Upper lobe of right lung (tissue), 1 donor: ENCODE measurements around the gene TMEM219. TPM values are rescaled to one million over a fixed set of nuclear protein-coding genes. Genes with fewer than 3 reads are reported as not detected.
A peak's percentile ranks its signal among the peaks of the same experiment; 100 is the strongest.
"Not testable (repeated sequence)": the region's sequence is repeated elsewhere in the genome, so short reads cannot be mapped to it uniquely, and the experiment has no call there.

Experiments used
- ATAC-seq: fragments of 200-7000 bp; cut with Tn5 transposase; one replicate; pipeline ENCODE4 v1.9.1; 2020; ENCODE audit warnings: mild to moderate bottlenecking, moderate library complexity
- DNase-seq: peaks from one replicate; pipeline ENCODE4 v3.0.0-alpha.2; 2020
- H3K27ac ChIP-seq: fragments of 200-600 bp; one replicate; pipeline ENCODE4 v1.8.0; 2022
- H3K27me3 ChIP-seq: fragments of 200-600 bp; one replicate; pipeline ENCODE4 v1.8.0; 2022; ENCODE audit warnings: mild to moderate bottlenecking
- H3K36me3 ChIP-seq: fragments of 200-600 bp; one replicate; pipeline ENCODE4 v1.8.0; 2022
- H3K4me1 ChIP-seq: fragments of 200-600 bp; one replicate; pipeline ENCODE4 v1.8.0; 2022
- H3K4me3 ChIP-seq: fragments of 200-600 bp; one replicate; pipeline ENCODE4 v1.8.0; 2022; ENCODE audit warnings: mild to moderate bottlenecking
- H3K9me3 ChIP-seq: fragments of 200-600 bp; one replicate; pipeline ENCODE4 v1.8.0; 2022
- intact Hi-C: fragments of 100-400 bp; cut with DNase I; formaldehyde crosslinking; loops from one replicate; pipeline ENCODE4 v1.11.0; 2022
- total RNA-seq: library from RNA; stranded (reverse); fragmentation: NEBNext Ultra II Directional; extraction: Animal tissue kit (Norgen Biotek cat#: 25700); gene quantifications from one replicate; pipeline ENCODE4 v1.2.1, GENCODE V29; 2021
- TF ChIP-seq, protein P1 (sequence below): fragments of 200-600 bp; IDR thresholded peaks from one replicate; pipeline ENCODE4 v1.8.0; 2022; ENCODE audit warnings: antibody characterized with exemption
- donor health status: DM: no; HTN: yes; CAD: no; lungs with severe emphysema.

The TMEM219 gene
- total RNA-seq, 1 donor from 2014 or later = 133 TPM

DNA sequence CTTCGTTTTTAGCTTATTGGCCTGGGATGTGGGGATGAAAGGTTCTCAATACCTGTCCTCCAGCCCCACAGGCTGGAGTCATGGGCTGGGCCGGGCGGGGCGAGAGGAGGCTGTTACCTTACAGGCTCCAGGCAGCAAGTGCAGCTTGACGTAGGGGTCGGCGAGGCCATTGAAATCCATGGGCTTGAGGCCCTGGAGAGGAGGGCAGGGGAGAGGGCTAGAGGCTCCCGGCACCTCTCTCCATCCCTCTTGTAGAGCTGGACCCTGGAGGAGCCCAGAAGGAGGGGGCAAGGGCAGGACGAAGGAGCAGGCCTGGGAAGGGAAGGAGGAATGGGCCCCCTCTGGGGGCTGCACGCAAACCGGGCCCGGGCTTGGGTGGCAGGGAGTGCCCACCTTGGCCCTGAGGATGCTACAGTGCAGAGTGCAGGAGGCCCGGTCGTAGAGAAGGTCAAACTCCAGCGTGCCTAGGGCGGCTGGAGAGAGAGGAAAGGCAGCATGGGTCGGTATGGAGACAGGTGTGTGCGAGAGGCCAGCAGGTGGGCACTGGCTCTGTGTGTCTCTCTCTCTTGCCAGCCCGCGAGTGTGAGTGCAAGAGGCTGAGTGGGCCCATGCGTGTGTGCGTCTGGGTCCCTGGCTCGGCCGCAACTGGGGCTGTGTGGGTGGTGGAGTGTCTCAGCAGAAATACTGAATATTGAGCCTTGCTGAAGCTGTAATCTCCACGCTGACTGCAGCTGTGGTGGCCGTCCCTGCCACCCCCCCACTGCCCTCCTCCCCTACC is 47.4 kb downstream of the TMEM219 start:
- DNase-seq = no peak
- ATAC-seq = no peak

DNA sequence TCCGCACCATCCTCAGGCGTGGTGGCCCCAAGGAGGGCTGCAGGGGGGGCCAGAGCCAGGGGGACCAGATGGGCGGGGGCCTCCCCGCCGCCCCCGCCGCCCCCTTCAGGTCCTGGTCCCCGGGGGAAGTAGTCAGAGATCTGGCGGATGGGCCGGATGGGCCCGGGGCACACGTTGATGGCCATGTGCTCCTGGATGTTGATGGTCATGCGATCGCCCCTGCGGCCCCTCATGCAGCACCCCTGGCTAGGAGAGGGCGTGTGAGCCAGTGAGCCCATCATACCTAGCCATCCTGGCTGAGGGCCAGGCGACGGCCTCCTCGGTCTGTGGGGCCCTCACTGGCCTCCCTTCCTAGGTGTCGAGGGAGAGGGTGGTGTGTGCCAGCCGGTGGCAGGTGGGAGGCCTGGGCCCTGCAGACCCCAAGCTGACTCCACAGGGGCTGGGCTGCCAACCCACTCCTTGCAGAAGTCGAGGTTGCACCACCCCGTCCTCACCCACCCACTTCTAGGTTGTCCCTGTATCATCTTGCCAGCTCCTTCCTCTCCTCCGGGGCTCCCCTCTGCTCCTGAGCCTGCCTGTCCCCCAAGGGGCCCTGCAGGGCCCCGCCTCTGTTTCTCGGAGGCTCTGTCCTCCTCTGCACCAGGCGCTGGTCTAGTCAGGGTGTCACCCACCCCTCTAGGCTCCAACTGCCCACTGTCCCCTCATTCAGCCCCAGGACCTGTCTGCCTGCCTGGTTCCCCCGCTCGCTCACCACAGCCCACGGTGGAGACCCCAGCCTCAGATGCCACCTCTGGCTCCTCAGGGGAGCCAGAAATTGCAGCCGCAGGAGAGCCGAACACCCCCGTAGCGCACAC is 48.3 kb downstream of the TMEM219 start:
- peaks cover 5% of the 10 kb centered on the region for H3K4me1 ChIP-seq
- intact Hi-C loops = loop anchor here (10.0 kb wide), 2 partner anchors 155 to 315 kb away; no protein-coding TSS in a partner anchor
- ATAC-seq (no peak), DNase-seq (no peak)
- no peaks in the 10 kb centered on the region for H3K36me3 ChIP-seq
- no peak overlapping the region for H3K27ac ChIP-seq
- H3K4me3 ChIP-seq = peak overlapping the region; percentile 34
- H3K27me3 ChIP-seq = peaks cover 42% of the 10 kb centered on the region
- no peaks in the 10 kb centered on the region for H3K9me3 ChIP-seq
- TF ChIP-seq, protein P1, sequence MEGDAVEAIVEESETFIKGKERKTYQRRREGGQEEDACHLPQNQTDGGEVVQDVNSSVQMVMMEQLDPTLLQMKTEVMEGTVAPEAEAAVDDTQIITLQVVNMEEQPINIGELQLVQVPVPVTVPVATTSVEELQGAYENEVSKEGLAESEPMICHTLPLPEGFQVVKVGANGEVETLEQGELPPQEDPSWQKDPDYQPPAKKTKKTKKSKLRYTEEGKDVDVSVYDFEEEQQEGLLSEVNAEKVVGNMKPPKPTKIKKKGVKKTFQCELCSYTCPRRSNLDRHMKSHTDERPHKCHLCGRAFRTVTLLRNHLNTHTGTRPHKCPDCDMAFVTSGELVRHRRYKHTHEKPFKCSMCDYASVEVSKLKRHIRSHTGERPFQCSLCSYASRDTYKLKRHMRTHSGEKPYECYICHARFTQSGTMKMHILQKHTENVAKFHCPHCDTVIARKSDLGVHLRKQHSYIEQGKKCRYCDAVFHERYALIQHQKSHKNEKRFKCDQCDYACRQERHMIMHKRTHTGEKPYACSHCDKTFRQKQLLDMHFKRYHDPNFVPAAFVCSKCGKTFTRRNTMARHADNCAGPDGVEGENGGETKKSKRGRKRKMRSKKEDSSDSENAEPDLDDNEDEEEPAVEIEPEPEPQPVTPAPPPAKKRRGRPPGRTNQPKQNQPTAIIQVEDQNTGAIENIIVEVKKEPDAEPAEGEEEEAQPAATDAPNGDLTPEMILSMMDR = no peak

More for the DNA sequence above, 47.4 kb downstream of the TMEM219 start:
- Histone ChIP-seq H3K27me3 (peaks cover 42% of the 10 kb centered on the region), H3K4me3 (no peak overlapping the region), H3K27ac (no peak overlapping the region), H3K36me3 (no peaks in the 10 kb centered on the region), H3K9me3 (no peaks in the 10 kb centered on the region), H3K4me1 (peaks cover 5% of the 10 kb centered on the region)
- TF ChIP-seq, protein P1 = no peak
- intact Hi-C loops = loop anchor here (10.0 kb wide), 1 partner anchor 154 kb away; no protein-coding TSS in a partner anchor

DNA sequence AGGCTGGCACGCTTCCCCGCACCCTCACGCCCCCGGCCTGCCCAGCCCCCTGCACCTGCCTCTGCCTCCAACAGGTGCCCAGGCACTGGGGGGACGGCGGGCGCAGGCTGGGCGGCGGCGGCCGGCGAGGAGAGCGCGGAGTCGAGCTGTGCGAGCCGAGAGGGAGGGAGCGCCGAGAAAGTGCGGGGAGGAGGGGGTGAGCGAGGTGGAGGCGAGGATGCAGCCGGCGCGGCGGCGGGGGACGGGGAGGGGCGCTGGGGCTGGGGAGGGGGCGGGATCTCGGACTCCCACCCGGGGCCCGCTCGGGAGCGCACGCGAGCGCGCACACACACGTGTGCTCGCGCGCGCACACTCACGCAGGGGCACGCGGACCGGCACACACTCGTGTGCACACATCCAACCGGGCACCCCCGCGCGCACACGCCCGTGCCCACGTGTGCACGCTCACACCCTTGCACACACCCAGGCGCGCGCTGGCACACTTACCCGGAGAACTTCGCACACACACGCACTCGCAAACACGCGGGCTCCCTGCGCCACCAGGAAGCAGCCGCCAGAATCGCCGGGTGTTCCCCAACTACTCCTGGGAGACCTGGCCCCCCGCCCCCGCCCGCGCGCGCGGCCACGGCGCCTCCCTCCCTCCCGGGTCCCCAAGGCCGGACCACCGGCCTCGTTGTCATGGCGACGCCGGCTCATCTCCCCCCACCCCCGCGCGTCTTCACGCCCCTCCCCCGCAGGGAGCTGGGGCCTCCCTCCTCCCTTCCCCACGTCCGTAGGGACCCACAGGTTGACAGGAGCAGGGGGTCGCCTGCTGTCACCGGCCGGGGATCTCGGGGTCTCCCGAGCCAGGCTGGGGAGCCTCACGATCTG is 49.2 kb downstream of the TMEM219 start, which contains the start of gene DOC2A:
Gene DOC2A, minus strand, starts transcription at position 184 of the 870 bp plus-strand sequence. CDS start 805 bp downstream, outside the sequence.
- Histone ChIP-seq H3K27me3 (peaks cover 42% of the 10 kb centered on the region), H3K4me3 (peak within 1 kb of the TSS; percentile 34), H3K36me3 (no peaks in the 10 kb centered on the region), H3K27ac (no peak within 1 kb of the TSS), H3K9me3 (no peaks in the 10 kb centered on the region), H3K4me1 (peaks cover 5% of the 10 kb centered on the region)
- DNase-seq = no peak
- peak; percentile 8 for ATAC-seq
- TF ChIP-seq, protein P1 = no peak
- intact Hi-C loops = loop anchor here (10.0 kb wide), 1 partner anchor 316 kb away; no protein-coding TSS in a partner anchor

DNA sequence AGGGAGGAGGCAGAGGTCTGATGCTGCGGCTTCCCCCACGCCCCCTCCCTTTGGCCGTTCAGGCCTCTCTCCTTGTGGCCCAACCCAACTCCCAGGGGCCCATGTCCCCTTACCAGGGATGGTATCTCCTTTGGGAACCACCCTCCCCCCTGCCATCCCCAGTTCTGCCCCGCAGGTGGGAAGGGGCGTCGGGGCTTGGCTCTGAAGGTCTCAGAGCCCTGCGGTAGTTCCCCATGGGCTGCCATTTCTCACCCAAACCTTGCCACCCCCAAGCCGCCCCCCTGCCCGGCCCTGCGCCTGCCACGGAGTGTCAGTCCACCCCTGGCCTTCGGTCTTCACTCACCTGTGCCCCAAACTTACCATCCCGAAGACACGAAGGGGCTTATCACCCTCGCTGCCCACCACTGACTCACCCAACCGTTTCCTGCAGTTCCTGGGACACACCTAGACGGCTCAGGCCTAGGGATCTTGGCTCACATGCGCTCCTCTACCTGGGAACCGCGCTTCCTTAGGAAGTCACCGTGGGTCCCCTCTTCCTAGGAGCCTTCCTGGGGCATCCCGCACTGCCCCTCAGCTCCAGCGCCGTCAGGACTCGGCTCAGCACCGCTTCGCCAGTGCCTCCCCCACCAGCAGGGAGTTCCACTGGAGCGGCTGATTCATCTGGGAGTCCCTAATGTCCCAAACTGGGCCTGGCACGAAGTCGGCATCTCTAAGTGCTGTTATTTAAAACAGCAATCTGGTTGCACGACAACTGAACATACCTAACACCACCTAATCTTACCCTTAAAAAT is 50.0 kb downstream of the TMEM219 start:
- Histone ChIP-seq H3K9me3 (no peaks in the 10 kb centered on the region), H3K36me3 (no peaks in the 10 kb centered on the region), H3K27me3 (peaks cover 42% of the 10 kb centered on the region), H3K4me3 (no peak overlapping the region), H3K27ac (no peak overlapping the region), H3K4me1 (peaks cover 5% of the 10 kb centered on the region)
- intact Hi-C loops = loop anchor here (10.0 kb wide), 1 partner anchor 317 kb away; no protein-coding TSS in a partner anchor
- DNase-seq (no peak), ATAC-seq (no peak)
- TF ChIP-seq, protein P1 = no peak

DNA sequence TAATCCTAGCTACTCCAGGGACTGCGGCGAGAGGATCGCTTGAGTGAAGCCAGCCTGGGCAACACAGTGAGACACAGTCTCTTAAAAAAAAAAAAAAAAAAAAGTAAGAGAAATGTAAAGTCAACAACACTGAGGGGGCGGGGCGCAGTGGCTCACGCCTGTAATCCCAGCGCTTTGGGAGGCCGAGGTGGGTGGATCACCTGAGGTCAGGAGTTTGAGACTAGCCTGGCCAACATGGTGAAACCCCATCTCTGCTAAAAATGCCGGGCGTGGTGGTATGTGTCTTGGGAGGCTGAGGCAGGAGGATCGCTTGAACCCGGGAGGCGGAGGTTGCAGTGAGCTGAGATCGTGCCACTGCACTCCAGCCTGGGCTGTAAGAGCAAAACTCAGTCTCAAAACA is 50.7 kb downstream of the TMEM219 start:
- not testable (repeated sequence) for H3K4me1 ChIP-seq, H3K4me3 ChIP-seq, DNase-seq, H3K9me3 ChIP-seq, ATAC-seq, H3K27ac ChIP-seq, H3K36me3 ChIP-seq
- H3K27me3 ChIP-seq = peaks cover 42% of the 10 kb centered on the region
- intact Hi-C loops = loop anchor here (10.0 kb wide), 1 partner anchor 318 kb away; no protein-coding TSS in a partner anchor

DNA sequence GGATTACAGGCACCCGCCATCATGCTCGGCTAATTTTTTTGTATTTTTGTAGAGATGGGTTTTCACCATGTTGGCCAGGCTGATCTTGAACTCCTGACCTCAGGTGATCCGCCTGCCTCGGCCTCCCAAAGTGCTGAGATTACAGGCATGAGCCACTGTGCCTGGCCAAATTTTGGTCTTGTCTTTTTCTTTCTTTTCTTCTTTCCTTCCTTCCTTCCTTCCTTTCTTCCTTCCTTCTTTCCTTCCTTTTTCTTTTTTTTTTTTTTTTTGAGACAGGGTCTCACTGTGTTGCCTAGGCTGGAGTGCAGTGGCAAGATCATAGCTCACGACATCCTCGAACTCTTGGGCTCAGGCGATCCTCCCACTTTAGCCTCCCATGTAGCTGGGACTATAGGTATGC is 53.6 kb downstream of the TMEM219 start:
- ATAC-seq = not testable (repeated sequence)

More for the DNA sequence above, 53.6 kb downstream of the TMEM219 start:
- not testable (repeated sequence) for H3K9me3 ChIP-seq, H3K4me3 ChIP-seq, H3K4me1 ChIP-seq, H3K36me3 ChIP-seq, H3K27ac ChIP-seq, DNase-seq
- intact Hi-C loops = loop anchor here (10.0 kb wide), 1 partner anchor 321 kb away; no protein-coding TSS in a partner anchor
- peaks cover 20% of the 10 kb centered on the region for H3K27me3 ChIP-seq
